LNCaP clone FGC (cell line): ENCODE measurements around the gene HK2.

Experiments used
- DNase-seq: peaks from one replicate; pipeline ENCODE4 v3.0.0-alpha.2; 2011; ENCODE audit warnings: low read depth
- H3K4me3 ChIP-seq: 2 replicates; pipeline ENCODE4 v1.5.1; 2011; ENCODE audit warnings: mild to moderate bottlenecking, low read depth, low read length, control low read depth
- CTCF ChIP-seq: IDR thresholded peaks from 2 replicates; pipeline ENCODE4 v1.5.1; 2012; ENCODE audit warnings: mild to moderate bottlenecking; ENCODE audit not compliant: control insufficient read depth, insufficient read depth; ENCODE audit errors: extremely low read depth

The HK2 gene

GRCh38 chr2:74884118-74884762 lies 50.3 kb downstream of the HK2 start:
- H3K4me3 ChIP-seq, result no peak overlapping the region
- no peak for TF ChIP-seq CTCF
- DNase-seq, result no peak

- H3K4me3 ChIP-seq, result no peak overlapping the region
- DNase-seq, result no peak
- TF ChIP-seq CTCF, result no peak
These were observed 50.9 kb downstream of the HK2 start for GRCh38 chr2:74884866-74885265.

- no peak for TF ChIP-seq CTCF
- no peak for DNase-seq
These were observed 52.3 kb downstream of the HK2 start for GRCh38 chr2:74886251-74886650.

GRCh38 chr2:74886811-74887210 lies 52.9 kb downstream of the HK2 start:
- no peak overlapping the region for H3K4me3 ChIP-seq
- 0 out of 2 replicates have a peak, but pooled peaks have one; percentile 6 for TF ChIP-seq CTCF
- no peak for DNase-seq

More at GRCh38 chr2:74886251-74886650, 52.3 kb downstream of the HK2 start:
- H3K4me3 ChIP-seq, result no peak overlapping the region

- TF ChIP-seq CTCF, result no peak
- no peak for DNase-seq
- H3K4me3 ChIP-seq, result no peak overlapping the region
These were observed 53.6 kb downstream of the HK2 start for GRCh38 chr2:74887445-74887951.

GRCh38 chr2:74887960-74888700 lies 54.2 kb downstream of the HK2 start:
- no peak for DNase-seq
- TF ChIP-seq CTCF, result peak; percentile 21; the same call in 1 of the 2 replicates
- H3K4me3 ChIP-seq, result no peak overlapping the region

- H3K4me3 ChIP-seq, result no peak overlapping the region
- DNase-seq, result no peak
- TF ChIP-seq CTCF, result no peak
These were observed 55.2 kb downstream of the HK2 start for GRCh38 chr2:74889159-74889558.
